ENCODE measurements around the gene N4BP3. TPM values are rescaled to one million over a fixed set of nuclear protein-coding genes. Genes with fewer than 3 reads are reported as not detected.
"Not testable (repeated sequence)": the region's sequence is repeated elsewhere in the genome, so short reads cannot be mapped to it uniquely, and the experiment has no call there.

The N4BP3 gene
- total and polyA plus RNA-seq, 7 donors = 0.69 to 3.0 (median 1.4) TPM

DNA sequence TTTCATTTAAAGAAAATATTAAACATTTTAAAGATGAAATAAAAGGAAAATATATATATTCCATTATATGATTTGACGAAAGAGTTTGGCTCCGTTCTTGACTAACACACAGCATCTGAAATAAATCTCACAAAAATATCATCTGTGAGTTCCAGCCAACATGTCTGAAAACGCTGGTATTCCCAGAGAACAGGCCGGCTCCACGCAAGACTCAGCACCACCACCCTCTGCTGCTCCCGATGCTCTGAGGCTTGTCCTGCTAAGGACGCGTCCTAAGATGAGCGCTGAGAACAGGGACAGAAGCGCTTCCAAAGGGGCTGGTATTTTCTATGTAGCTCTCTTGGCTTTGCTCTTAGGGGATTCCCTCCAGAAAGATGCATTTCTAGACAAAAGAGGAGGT is 40.6 kb upstream of the N4BP3 start:
- Histone ChIP-seq H3K36me3 (no peaks in the 10 kb centered on the region), H3K27ac (no peak overlapping the region), H3K27me3 (peaks cover 0 to 25% (median 6%) of the 10 kb centered on the region in 3 donors), H3K4me3 (no peak overlapping the region), H3K9me3 (no peaks in the 10 kb centered on the region), H3K4me1 (no peaks in the 10 kb centered on the region)
- no peak for TF ChIP-seq EP300 (IDR thresholded peaks at IDR 0.05)
- no peak for TF ChIP-seq POLR2A (IDR thresholded peaks at IDR 0.05)
- no peak for TF ChIP-seq POLR2AphosphoS5 (IDR thresholded peaks at IDR 0.05)
- TF ChIP-seq, protein P1, sequence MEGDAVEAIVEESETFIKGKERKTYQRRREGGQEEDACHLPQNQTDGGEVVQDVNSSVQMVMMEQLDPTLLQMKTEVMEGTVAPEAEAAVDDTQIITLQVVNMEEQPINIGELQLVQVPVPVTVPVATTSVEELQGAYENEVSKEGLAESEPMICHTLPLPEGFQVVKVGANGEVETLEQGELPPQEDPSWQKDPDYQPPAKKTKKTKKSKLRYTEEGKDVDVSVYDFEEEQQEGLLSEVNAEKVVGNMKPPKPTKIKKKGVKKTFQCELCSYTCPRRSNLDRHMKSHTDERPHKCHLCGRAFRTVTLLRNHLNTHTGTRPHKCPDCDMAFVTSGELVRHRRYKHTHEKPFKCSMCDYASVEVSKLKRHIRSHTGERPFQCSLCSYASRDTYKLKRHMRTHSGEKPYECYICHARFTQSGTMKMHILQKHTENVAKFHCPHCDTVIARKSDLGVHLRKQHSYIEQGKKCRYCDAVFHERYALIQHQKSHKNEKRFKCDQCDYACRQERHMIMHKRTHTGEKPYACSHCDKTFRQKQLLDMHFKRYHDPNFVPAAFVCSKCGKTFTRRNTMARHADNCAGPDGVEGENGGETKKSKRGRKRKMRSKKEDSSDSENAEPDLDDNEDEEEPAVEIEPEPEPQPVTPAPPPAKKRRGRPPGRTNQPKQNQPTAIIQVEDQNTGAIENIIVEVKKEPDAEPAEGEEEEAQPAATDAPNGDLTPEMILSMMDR (IDR thresholded peaks at IDR 0.05) = no peak
- WGBS, 2 donors = 82 to 93% methylated on average over 10 of the region's 10 CpGs
- no peak for DNase-seq
- intact Hi-C loops (cut with DNase I) = no loop called here

- intact Hi-C loops (cut with DNase I) = no loop called here
- TF ChIP-seq, protein P1 (IDR thresholded peaks at IDR 0.05) = no peak
- TF ChIP-seq POLR2A (IDR thresholded peaks at IDR 0.05) = no peak
- TF ChIP-seq POLR2AphosphoS5 (IDR thresholded peaks at IDR 0.05) = no peak
- no peak for TF ChIP-seq EP300 (IDR thresholded peaks at IDR 0.05)
- WGBS, 2 donors = 37 to 47% methylated on average over 14 of the region's 14 CpGs
These were observed 38.9 kb upstream of the N4BP3 start for GRCh38 chr5:178074266-178074952.

DNA sequence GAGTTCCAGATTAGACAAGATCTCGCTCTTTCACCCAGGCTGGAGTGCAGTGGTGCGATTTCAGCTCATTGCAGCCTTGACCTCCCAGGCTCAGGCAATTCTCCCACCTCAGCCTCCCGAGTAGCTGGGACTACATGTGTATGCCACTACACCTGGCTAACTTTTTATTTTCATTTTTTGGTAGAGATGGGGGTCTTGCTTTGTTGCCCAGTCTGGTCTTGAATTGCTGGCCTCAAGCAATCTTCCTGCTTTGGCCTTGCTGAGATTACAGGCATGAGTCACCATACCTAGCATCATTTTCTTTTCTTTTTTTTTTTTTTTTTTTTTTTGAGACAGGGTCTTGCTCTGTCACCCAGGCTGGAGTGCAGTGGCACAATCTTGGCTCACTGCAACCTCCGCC is 36.4 kb upstream of the N4BP3 start:
- 94 to 97% methylated on average over 4 of the region's 4 CpGs for WGBS, 2 donors
- H3K4me1 ChIP-seq, H3K4me3 ChIP-seq, DNase-seq, H3K9me3 ChIP-seq, H3K36me3 ChIP-seq, H3K27ac ChIP-seq: not testable (repeated sequence)
- H3K27me3 ChIP-seq = peaks cover 0 to 25% (median 6%) of the 10 kb centered on the region in 3 donors
- intact Hi-C loops (cut with DNase I) = loop anchor here (1.0 to 5.0 kb wide), 2 partner anchors 45 to 87 kb away; no protein-coding TSS in a partner anchor

More at GRCh38 chr5:178074266-178074952, 38.9 kb upstream of the N4BP3 start:
- H3K27ac ChIP-seq = no peak overlapping the region
- H3K4me3 ChIP-seq = no peak overlapping the region
- no peak for DNase-seq
- H3K4me1 ChIP-seq = no peaks in the 10 kb centered on the region
- H3K36me3 ChIP-seq = no peaks in the 10 kb centered on the region
- H3K27me3 ChIP-seq = peaks cover 0 to 25% (median 6%) of the 10 kb centered on the region in 3 donors
- H3K9me3 ChIP-seq = no peaks in the 10 kb centered on the region

DNA sequence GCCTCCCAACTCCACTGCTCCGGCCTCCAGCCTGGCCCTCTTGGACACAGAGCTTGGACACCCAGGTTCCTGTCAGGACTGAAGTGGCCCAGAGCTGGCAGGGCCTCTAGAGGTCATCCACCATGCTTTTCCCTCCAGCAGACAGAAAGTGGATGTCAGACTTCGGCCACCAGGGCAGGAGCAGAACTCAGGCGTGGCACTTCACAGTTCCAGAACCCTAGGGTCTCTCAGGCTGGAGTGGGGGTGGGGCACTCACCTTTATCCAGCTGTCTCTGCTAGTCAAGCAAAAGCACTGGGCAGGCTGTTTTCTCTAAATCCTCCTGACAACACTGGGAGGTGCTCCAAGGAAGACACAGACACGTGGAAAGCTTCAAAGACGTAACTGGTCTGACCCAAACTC is 35.6 kb upstream of the N4BP3 start:
- DNase-seq = no peak
- TF ChIP-seq POLR2A (IDR thresholded peaks at IDR 0.05) (no peak), POLR2AphosphoS5 (IDR thresholded peaks at IDR 0.05) (no peak), EP300 (IDR thresholded peaks at IDR 0.05) (no peak)
- TF ChIP-seq, protein P1 (IDR thresholded peaks at IDR 0.05) = no peak
- H3K9me3 ChIP-seq = no peaks in the 10 kb centered on the region
- no peak overlapping the region for H3K27ac ChIP-seq
- H3K4me1 ChIP-seq = no peaks in the 10 kb centered on the region
- WGBS, 2 donors = 80 to 84% methylated on average over 5 of the region's 5 CpGs
- no peak overlapping the region for H3K4me3 ChIP-seq
- H3K36me3 ChIP-seq = no peaks in the 10 kb centered on the region
- peaks cover 0 to 25% (median 6%) of the 10 kb centered on the region in 3 donors for H3K27me3 ChIP-seq
- intact Hi-C loops (cut with DNase I) = loop anchor here (5.0 kb wide), 1 partner anchor 45 kb away; no protein-coding TSS in a partner anchor

DNA sequence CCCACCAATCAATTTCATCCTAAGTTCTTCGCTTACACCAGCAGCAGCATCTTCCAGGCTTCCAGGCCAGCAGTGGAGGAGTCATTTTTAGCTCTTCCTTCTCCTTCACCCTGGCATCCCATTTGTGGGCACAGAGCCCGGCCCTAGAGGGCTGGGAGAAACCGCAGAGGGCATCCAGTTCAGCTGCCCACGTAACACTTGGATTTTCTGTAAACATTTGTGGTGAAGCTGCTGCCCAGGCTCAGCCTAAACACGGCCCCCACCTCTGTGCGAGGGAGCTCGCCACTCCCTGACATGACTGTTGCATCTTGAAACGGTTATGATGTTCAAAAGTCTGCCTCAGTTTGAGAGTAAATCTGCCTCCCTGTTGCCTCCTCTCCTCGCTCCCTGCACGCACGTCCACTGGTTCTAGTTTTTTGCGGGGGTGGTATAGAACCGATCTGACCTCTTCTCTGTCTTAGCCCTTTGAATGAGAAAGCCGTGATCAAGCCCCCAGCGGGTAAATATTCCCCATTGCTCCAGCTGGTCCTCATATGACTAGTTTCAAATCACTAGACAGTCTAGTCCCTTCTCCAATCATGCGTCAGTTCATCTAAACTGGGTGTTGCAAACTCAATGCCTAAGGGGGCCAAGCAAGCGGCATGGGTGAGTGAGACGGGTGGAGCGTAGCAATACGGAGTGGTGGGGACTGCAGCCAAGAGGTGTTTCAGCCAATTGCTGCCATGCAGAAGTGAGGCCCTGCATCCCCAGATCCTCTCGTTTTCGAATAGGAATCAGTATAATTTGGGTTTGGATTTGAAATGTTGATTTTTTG is 34.9 kb upstream of the N4BP3 start:
- no peak for DNase-seq
- Histone ChIP-seq H3K27me3 (peaks cover 0 to 25% (median 6%) of the 10 kb centered on the region in 3 donors), H3K27ac (no peak overlapping the region), H3K4me3 (no peak overlapping the region), H3K4me1 (no peaks in the 10 kb centered on the region), H3K36me3 (no peaks in the 10 kb centered on the region), H3K9me3 (no peaks in the 10 kb centered on the region)
- no peak for TF ChIP-seq EP300 (IDR thresholded peaks at IDR 0.05)
- 86% methylated on average over 22 of the region's 22 CpGs for WGBS, 2 donors
- intact Hi-C loops (cut with DNase I) = loop anchor here (5.0 kb wide), 1 partner anchor 44 kb away; no protein-coding TSS in a partner anchor
